HG02943 (cell line): Measurements from ENCODE around the gene KCNIP4.

ENCODE experiments used
- ATAC-seq: cut with Tn5 transposase; IDR thresholded peaks from one replicate; pipeline ENCODE4 v1.9.1; 2021; ENCODE audit warnings: mild to moderate bottlenecking, low read depth, moderate library complexity; ENCODE audit not compliant: unreplicated experiment

The KCNIP4 gene

GRCh38 chr4:21709761-21710160 is 238.8 kb downstream of the KCNIP4 start:
- no peak for ATAC-seq

- no peak for ATAC-seq
These were observed 239.5 kb downstream of the KCNIP4 start for GRCh38 chr4:21709031-21709430.

- no peak for ATAC-seq
These were observed 249.1 kb downstream of the KCNIP4 start for GRCh38 chr4:21699446-21699845.

- ATAC-seq: no peak
These were observed 251.0 kb downstream of the KCNIP4 start for GRCh38 chr4:21697583-21697982.

GRCh38 chr4:21695141-21695540 is 253.4 kb downstream of the KCNIP4 start:
- ATAC-seq: no peak

GRCh38 chr4:21692241-21692640 is 256.3 kb downstream of the KCNIP4 start:
- ATAC-seq: no peak

GRCh38 chr4:21688596-21689265 is 259.8 kb downstream of the KCNIP4 start:
- ATAC-seq: no peak

- no peak for ATAC-seq
These were observed 262.7 kb downstream of the KCNIP4 start for GRCh38 chr4:21685911-21686310.

GRCh38 chr4:21680326-21680898 is 268.2 kb downstream of the KCNIP4 start:
- no peak for ATAC-seq

- no peak for ATAC-seq
These were observed 269.9 kb downstream of the KCNIP4 start for GRCh38 chr4:21678711-21679110.

GRCh38 chr4:21677173-21677572 is 271.4 kb downstream of the KCNIP4 start:
- no peak for ATAC-seq

- no peak for ATAC-seq
These were observed 284.2 kb downstream of the KCNIP4 start for GRCh38 chr4:21664355-21664754.

- ATAC-seq: no peak
These were observed 291.7 kb downstream of the KCNIP4 start for GRCh38 chr4:21656832-21657231.

- ATAC-seq: no peak
These were observed 293.5 kb downstream of the KCNIP4 start for GRCh38 chr4:21655031-21655430.

GRCh38 chr4:21652508-21653231 is 295.9 kb downstream of the KCNIP4 start:
- ATAC-seq: no peak

GRCh38 chr4:21649391-21650090 is 299.0 kb downstream of the KCNIP4 start:
- ATAC-seq: no peak

- ATAC-seq: no peak
These were observed 302.8 kb downstream of the KCNIP4 start for GRCh38 chr4:21645776-21646175.

GRCh38 chr4:21641696-21642095 is 306.9 kb downstream of the KCNIP4 start:
- ATAC-seq: no peak

GRCh38 chr4:21638171-21638725 is 310.3 kb downstream of the KCNIP4 start:
- no peak for ATAC-seq

- no peak for ATAC-seq
These were observed 319.5 kb downstream of the KCNIP4 start for GRCh38 chr4:21628916-21629610.
